Fibroblast of lung (primary cell): Measurements from ENCODE around the gene CDC42EP5.

Experiments
- CTCF ChIP-seq, 2 donors: IDR thresholded peaks in 1 of 2; conservative IDR thresholded peaks in 1 of 2; 1 replicate in 1 of 2; 2 replicates in 1 of 2; pipeline ENCODE4 v1.5.1; 2011 to 2012; ENCODE audit warnings: low read length in 2 of 2, control low read depth in 1 of 2, inconsistent platforms in 1 of 2, low read depth in 1 of 2, mild to moderate bottlenecking in 1 of 2
- EZH2 ChIP-seq: IDR thresholded peaks from 2 replicates; pipeline ENCODE4 v1.5.1; 2012; ENCODE audit warnings: low read length, control low read depth, mild to moderate bottlenecking; ENCODE audit errors: missing control alignments

- TF ChIP-seq CTCF (conservative IDR thresholded peaks at IDR 0.05 in 1 of 2, IDR thresholded peaks at IDR 0.05 in 1 of 2; ENCODE audit: low read depth in 1 of 2, low read length in 2 of 2) (no peak), EZH2 (no peak)
These were observed 15.1 kb downstream of the CDC42EP5 start for GRCh38 chr19:54457773-54458647.
